Heart left ventricle (tissue), 13 donors: ENCODE results near the gene PDE5A.

Experiments
- POLR2A ChIP-seq, 2 donors: fragments of 450-650 bp; IDR thresholded peaks; one replicate each; pipeline ENCODE4 v1.6.1; 2017; ENCODE audit warnings: antibody characterized with exemption in 2 of 2, mild to moderate bottlenecking in 2 of 2, moderate library complexity in 2 of 2
- TF ChIP-seq, protein P1 (sequence below), 12 donors: fragments of 200-600 bp; sonication (generic) in 4 of 12; IDR thresholded peaks; one replicate each; pipeline versions ENCODE4 v1.5.0 to v1.8.0; 2018 to 2022; ENCODE audit warnings: antibody characterized with exemption in 12 of 12, mild to moderate bottlenecking in 5 of 12
- donor health status: ischemic (EF 13 %, LVEDD 7.1; RV severe dilation, severe dysfunction).
- donor health status: DM: no; HTN: yes; CAD: no.
- donor health status: DM: no; HTN: no; CAD: no.
- donor health status: ischemic (EF 25% LVEDD 6.9; RV normal size, moderate dysfunction).
- donor health status: ischemic (EF 25% LVEDD 5.7; RV mildly dilated, moderate dysfunction).
- donor health status: ischemic (EF 35%, LVEDD 5.7; RV mildly dilated, moderate dysfunction).
- donor health status: nonischemic (EF 11% LVEDD 7.7; RV severe dilation, severe dysfunction).
- donor health status: DM: yes; HTN: yes; CAD: no.
- donor health status: PGD.
- donor health status: ischemic (EF 29% LVEDD 5.4; RV normal size, mild dysfunction).
- donor health status: nonischemic (EF 23%, LVEDD 6.1; RV moderate dilation, normal function).

GRCh38 chr4:119624356-119624755, 4.2 kb downstream of the PDE5A start:
- TF ChIP-seq, protein P1, sequence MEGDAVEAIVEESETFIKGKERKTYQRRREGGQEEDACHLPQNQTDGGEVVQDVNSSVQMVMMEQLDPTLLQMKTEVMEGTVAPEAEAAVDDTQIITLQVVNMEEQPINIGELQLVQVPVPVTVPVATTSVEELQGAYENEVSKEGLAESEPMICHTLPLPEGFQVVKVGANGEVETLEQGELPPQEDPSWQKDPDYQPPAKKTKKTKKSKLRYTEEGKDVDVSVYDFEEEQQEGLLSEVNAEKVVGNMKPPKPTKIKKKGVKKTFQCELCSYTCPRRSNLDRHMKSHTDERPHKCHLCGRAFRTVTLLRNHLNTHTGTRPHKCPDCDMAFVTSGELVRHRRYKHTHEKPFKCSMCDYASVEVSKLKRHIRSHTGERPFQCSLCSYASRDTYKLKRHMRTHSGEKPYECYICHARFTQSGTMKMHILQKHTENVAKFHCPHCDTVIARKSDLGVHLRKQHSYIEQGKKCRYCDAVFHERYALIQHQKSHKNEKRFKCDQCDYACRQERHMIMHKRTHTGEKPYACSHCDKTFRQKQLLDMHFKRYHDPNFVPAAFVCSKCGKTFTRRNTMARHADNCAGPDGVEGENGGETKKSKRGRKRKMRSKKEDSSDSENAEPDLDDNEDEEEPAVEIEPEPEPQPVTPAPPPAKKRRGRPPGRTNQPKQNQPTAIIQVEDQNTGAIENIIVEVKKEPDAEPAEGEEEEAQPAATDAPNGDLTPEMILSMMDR (IDR thresholded peaks at IDR 0.05) = no peak
- no peak for TF ChIP-seq POLR2A (IDR thresholded peaks at IDR 0.05)
